ENCODE measurements around the gene EPB41L4B.

GRCh38 chr9:109360771-109361170, 39.9 kb upstream of the EPB41L4B start:
- TF ChIP-seq CTCF (IDR thresholded peaks at IDR 0.05) (no peak), POLR2A (IDR thresholded peaks at IDR 0.05) (no peak)

Measured in breast epithelium (tissue), 3 donors.